Astrocyte of the spinal cord (primary cell): ENCODE data around the gene BET1.

ENCODE experiments used
- DNase-seq: peaks from one replicate; pipeline ENCODE4 v3.0.0; 2011; ENCODE audit warnings: low read depth, low spot score
- H3K4me3 ChIP-seq: 2 replicates; pipeline ENCODE4 v1.5.1; 2011; ENCODE audit warnings: low read depth, mild to moderate bottlenecking, low read length, moderate library complexity
- CTCF ChIP-seq: IDR thresholded peaks from 2 replicates; pipeline ENCODE4 v1.5.1; 2012; ENCODE audit warnings: low read depth, mild to moderate bottlenecking, low read length, inconsistent platforms
- in situ Hi-C: cut with HindIII; loops from 2 replicates; pipeline ENCODE4 v1.10.0; 2017; ENCODE audit warnings: low sequenced_read_pairs

The BET1 gene

DNA sequence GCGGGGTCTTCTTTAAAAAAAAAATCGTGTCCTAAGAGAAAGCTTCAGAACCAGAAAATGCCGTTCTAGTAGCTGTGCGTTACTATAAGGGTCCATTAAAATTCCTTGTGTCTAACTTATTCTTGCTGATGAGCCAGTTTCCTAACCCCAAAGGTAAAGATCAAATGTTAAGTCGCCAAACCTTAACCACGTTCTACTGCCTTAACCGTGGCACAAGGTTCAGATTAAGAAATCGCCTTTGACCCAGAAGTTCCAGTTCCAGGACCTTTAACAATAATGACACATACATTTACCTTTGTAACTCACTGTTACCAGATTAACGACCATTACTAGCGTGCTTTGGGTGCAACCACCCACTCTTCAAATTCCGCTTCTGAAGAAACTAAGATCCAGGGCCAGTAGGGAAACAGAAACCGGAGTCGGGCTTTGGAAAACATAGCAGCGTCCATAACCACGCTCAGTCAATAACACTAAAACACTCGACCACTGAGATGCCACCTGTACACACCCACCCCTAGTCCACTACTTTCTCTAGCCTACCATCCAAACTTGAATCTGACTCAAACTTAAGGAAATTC is 620 bp downstream of the BET1 start:
- TF ChIP-seq CTCF: no peak
- no peak for DNase-seq
- peak overlapping the region; percentile 93 for H3K4me3 ChIP-seq
- in situ Hi-C loops: no loop called here

DNA sequence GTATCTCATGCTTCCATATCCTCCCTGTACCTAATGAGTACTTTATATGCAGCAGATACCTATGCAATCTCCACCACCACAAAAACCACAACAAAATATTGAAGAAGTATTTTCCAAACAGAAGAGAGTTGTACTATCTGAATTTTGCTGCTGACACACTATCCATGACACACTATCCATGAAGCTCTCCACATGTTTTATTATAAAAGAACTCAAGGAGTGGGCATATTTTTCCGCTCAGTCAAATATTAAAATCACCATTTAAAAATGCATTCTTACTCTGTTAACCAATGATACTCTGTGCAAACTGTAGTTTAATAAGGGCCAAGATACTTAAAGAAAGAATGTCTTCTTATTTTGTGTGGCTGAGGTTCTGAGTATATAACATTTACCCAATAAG is 2.8 kb downstream of the BET1 start:
- DNase-seq: no peak
- in situ Hi-C loops: no loop called here
- no peak overlapping the region for H3K4me3 ChIP-seq
- no peak for TF ChIP-seq CTCF

GRCh38 chr7:93997868-93998267 is 6.3 kb downstream of the BET1 start:
- in situ Hi-C loops: no loop called here
- no peak for DNase-seq
- TF ChIP-seq CTCF: no peak
- no peak overlapping the region for H3K4me3 ChIP-seq

DNA sequence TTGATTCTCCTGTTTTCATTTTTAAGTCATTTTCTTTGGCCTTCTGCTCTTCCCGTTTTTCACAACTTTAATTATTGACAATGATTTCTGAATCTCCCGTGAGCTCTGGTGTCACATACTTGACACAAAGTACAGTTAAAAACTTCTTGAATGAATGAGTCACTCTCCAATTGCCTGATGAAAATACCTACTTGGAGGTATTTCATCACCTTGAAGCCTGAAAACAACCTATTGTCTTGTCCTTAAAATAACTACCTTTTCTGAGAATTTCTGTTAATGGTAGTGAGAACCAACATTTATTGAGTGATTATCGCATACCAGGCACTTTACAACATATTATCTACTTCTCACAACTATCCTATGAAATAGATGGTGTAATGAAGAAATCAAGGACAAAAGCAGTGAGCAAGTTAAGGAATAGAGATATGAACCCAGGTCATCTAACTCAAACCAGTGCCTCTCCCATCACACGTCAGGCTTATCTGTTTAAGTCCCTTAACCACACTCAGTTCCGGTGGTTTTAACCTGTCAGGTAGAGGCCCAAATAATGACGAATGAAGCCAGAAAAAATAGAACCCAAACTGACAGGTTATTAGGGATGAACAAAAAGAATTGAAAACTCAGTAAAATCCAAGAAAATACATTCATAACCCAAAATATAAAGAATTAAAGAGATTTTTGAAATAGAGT is 11.6 kb downstream of the BET1 start:
- no peak for DNase-seq
- in situ Hi-C loops: no loop called here
- TF ChIP-seq CTCF: no peak

DNA sequence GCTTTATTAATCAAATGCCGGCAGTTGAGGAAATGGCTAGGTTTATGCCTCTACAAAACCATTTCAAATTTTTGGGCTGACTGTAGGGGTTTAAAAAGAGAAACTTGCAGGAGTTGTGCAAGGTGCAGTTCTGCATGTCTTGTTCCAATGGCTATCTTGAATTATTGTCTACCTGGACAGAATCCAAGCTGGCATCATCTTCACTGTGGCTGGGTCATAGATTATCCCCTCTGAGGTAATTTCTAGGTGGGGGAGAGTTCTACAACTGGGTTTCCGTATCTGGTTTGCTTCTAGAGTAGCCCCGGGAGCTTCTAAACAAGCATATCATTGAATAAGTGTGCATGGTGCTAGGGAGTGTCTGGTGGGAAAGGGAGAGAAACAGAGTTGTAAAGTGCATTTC is 16.9 kb downstream of the BET1 start:
- no peak overlapping the region for H3K4me3 ChIP-seq
- TF ChIP-seq CTCF: no peak
- no peak for DNase-seq
- in situ Hi-C loops: no loop called here

More for the DNA sequence above, 11.6 kb downstream of the BET1 start:
- no peak overlapping the region for H3K4me3 ChIP-seq

GRCh38 chr7:93985101-93985500 is 19.1 kb downstream of the BET1 start:
- no peak overlapping the region for H3K4me3 ChIP-seq
- in situ Hi-C loops: no loop called here
- TF ChIP-seq CTCF: no peak
- no peak for DNase-seq

DNA sequence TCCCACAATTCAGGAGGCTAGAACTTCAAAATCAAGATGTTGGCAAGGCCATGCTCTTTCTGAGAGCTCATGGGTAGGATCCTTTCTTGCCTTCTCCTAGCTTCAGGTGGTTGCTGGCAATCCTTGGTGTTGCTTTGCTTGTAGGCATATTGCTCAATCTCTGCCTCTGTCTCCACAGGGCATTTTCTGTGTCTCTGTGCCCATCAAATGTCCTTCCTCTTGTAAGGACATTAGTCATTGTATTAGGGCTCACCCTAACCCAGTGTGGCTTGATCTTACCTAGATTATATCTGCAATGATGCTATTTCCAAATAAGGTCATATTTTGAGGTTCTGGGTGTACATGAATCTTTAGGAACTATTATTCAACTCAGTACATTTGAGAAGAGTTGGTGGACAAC is 20.1 kb downstream of the BET1 start:
- in situ Hi-C loops: no loop called here
- no peak for DNase-seq
- TF ChIP-seq CTCF: no peak
- no peak overlapping the region for H3K4me3 ChIP-seq
